GM19035 (cell line): ENCODE results near the gene ABCA4.
A peak's percentile ranks its signal among the peaks of the same experiment; 100 is the strongest.

ENCODE experiments used
- ATAC-seq: cut with Tn5 transposase; IDR thresholded peaks from one replicate; pipeline ENCODE4 v1.9.1; 2021; ENCODE audit not compliant: unreplicated experiment

The ABCA4 gene

GRCh38 chr1:94084547-94084946 is 36.4 kb downstream of the ABCA4 start:
- ATAC-seq = no peak

DNA sequence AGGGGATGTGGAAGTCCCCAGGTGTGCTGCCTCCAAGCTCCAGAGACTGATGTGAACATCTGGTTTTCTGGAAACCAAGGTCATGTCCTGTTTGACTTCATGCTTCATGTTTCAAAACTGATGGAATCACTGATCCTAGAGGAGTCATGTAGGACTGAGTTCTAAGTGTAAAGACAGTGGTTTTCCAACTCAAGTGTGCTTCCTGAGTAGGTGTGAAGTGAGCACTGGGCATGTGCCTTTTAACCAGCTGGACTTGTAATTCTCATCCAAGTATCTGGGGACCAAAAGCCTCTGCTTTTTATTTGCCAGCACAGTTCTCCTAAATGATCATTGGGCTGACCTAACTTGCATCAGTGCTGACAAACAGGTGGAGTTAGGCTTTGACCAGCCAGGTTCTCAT is 36.9 kb downstream of the ABCA4 start:
- no peak for ATAC-seq

DNA sequence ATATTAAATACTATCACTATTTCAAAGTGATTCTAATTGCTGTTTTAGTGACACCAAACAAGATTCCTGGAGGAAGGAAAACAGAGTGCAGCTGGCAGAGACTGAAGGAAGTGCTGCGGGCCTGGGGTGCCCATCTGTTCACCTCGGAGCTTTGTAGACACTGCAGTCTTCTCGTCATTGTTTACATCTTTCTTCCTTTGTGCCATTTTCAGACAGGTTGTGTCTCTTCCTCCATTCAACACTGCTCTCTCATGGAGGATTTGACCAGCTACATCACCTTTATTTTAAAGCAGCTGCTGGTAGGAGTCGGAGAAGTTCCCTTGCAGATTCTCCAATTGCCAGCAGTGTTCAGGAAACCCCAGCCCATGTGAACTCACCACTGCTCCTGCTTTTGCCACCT is 37.3 kb downstream of the ABCA4 start:
- no peak for ATAC-seq

DNA sequence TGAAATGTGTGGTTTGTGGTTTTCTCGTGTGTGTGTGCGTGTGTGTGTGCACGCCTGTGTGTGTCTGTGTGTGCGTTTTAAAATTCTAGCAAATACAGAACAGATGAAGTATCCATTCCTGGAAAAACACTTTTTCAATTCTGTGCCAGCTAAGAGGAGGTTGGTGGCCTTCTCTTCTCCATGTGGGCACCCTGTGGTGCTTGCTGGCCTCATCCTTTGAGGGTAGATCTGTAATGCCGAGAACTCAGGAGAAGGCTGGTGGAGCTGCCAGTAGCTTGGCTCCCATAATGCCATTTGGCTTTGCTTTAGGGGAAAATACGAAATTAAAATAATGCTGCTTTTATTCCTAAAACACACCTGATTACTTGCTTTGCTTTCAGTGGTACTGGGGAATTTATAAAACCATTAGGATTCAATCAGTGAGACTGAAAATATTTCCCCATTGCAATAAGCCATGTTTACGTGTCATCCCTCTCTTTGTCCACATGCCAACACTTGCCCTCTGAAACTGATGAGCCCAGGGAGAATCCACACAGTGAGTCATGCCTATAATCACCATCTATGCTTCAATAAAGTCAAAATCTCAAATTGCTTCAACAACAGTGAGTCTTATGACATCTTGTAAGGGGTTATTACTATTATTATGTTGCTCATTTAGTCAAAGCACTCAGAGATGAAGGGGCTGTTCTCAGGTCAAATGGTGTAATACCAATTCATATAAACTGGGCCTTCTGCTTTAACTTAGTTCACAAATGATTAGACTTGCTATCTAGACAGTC is 39.2 kb downstream of the ABCA4 start:
- ATAC-seq = no peak

- no peak for ATAC-seq
Measured at GRCh38 chr1:94079989-94080388, 41.0 kb downstream of the ABCA4 start.

GRCh38 chr1:94079080-94079940 is 41.6 kb downstream of the ABCA4 start:
- ATAC-seq = no peak

DNA sequence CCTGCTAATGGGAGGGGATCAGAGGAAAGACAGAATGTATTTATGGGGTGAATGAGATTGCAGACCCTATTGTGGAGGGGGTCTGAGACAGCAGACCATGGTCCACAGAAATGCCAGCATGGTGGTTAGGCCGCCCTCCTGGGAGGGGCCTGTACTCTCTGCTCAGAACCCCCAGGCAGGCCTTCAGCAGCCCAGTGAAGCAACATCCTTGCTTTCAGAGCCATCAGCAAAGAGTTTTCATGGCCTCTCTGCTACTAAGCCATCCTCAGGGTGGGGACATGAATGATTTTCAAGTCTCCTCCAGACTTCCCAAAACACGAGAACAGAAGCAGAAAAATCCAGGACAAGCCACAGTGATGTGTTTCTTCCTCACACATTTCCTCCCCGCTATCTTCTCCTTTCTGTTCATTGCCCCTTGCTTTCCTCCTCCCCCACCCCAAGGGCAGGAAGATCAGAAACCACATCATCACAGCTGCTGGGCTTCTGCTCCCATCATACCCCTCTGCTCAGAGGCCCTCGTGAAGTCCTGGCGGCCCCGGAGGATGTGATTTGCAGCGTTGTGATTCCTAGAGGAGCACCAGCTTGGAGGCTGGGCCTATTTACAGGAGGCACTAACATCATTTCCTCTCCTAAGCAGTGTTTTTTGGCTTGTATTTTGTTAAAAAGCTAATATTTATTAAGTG is 48.0 kb downstream of the ABCA4 start:
- ATAC-seq = no peak

DNA sequence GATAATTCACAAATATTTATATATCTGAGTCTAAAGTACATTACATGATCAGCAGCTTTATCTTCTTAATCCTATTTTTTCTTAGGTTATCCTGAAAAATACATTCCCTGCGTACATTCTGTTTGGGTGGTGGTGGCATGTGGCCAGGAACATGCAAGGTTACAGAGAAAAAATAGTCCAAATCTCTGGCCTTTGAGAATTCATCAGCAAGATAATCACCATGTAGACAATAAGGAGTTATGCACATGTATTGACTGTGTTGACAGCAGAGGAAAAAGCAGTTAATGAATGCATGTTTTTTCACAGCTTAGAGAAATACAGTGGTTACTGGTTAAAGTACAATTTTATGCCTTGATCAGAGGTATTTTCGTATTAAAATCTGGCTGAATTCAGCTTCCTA is 49.0 kb downstream of the ABCA4 start:
- ATAC-seq = no peak

DNA sequence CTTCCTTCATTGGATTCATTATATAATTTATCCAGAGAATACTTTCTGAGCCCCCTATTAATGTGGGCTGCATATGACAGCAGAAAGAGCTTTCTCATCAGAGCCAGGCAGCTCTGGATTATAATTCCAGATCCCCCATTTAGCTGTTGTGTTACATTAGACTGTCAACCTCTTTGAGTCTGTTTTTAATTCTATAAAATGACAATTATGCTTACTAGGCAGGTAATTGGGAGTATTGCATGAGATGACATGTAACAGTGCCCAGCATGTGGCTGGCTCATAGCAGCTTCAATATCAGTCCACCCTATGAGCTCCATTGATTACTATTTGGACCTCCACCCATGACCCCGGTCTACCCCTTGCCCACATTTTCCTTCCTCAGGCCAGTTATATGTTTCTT is 49.6 kb downstream of the ABCA4 start:
- no peak for ATAC-seq

- no peak for ATAC-seq
Measured at GRCh38 chr1:94070865-94071264, 50.1 kb downstream of the ABCA4 start.

GRCh38 chr1:94069919-94070285 is 51.0 kb downstream of the ABCA4 start:
- ATAC-seq = no peak

GRCh38 chr1:94068999-94069918 is 51.7 kb downstream of the ABCA4 start:
- no peak for ATAC-seq

DNA sequence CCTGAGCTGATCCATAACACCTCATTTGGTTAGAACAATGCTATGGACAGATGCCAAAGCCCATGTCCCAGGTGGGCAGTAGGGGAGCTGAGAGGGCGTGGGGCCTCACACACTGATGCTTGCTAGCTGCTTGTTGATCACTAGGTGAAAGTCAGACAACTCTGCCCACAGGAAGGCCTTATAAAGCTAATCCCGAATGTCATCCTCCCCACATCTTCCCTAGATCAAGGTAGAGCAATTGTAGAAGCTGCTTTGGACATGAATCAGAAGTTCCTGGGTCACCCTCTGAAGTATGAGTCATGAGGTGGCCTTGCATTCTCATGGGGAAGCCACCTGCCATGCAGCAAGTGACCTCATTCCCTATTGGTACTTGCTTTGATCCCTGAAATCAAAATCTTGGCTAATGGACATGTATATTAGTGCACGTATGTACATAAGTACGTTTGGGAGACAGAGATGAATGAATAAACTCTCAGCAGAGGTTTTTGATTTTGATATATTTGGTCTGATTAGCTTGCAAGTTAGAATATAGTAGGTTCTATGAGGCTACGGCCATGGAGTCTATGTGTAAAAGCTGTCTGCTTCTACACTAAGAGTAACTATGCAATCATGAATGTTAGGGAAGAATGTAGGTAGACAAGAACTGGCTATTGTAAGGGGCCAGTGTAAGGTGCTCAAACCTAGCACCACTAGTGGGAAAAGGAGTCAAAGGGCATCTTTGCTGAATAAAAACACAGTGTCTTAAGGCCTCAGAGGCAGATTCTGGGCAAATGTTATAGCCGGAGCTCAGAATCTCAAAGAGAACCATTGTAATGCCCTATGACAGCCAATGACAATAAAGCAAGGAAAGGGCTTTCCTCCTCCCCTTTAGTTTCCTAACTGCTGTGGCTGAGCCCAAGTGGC is 52.6 kb downstream of the ABCA4 start:
- no peak for ATAC-seq

- no peak for ATAC-seq
Measured at GRCh38 chr1:94067196-94067595, 53.8 kb downstream of the ABCA4 start.

DNA sequence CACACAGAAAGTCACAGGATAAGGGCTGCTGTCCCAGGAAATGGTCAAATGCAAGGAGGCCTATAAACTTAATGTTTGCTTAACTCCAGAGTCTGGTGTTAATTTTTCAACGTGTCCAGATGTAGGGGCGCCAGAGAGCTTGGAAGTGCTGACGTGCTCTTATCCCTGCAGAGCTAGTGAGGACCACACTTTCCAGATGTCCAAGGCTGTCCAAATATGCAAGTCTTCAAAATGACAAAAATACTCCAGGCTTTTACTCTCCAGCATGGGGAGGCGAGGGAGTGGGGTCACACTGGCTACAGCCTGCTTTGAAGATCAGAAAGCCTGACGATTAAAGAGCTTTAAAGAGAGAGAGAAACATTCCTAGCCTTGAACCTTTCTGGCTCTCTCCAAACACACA is 57.6 kb downstream of the ABCA4 start:
- ATAC-seq = no peak

DNA sequence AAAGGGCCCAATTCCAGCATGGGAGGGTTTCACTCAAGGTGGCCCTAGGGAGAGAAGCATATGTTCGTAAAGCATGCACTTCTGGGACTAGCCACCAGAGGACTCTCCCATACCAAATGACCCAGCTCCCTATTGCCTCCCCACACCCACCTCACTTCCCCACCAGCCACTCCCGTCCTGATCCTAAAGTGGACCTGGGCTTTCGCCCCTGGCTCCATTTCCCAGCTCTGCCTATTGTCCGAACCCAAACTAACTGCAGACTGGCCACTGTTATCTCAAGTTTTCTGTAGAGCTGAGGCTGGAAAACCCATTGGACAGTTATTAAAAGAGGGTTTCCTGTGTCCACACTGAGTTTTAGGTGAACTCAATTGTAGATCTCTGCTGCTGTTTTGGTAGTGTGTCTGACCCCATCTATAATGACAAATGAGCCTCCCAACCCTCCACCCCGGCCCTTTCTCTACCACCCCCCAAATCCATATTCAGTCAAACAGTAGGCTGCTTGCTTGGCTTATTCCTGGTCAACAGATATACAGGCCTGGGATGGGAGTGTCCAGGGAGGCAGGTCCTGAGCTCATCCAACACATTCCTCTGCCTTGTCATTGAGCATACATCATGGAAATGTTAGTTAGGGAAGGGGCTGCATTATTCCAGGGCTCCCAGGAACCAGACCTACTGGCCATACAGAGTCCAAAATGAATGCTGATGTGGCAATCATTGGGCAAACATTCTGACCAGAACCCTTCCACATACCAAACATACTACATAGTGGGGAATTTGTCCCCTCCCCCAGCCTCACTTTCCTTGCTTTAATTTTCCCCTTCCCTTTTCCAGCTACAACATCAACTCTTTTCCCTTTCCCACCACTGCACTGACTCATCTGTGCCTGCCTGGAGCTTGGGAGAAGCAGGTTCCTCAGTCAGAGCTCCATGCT is 59.2 kb downstream of the ABCA4 start:
- ATAC-seq = peak; percentile 80

- ATAC-seq = no peak
Measured at GRCh38 chr1:94060720-94061119, 60.2 kb downstream of the ABCA4 start.

DNA sequence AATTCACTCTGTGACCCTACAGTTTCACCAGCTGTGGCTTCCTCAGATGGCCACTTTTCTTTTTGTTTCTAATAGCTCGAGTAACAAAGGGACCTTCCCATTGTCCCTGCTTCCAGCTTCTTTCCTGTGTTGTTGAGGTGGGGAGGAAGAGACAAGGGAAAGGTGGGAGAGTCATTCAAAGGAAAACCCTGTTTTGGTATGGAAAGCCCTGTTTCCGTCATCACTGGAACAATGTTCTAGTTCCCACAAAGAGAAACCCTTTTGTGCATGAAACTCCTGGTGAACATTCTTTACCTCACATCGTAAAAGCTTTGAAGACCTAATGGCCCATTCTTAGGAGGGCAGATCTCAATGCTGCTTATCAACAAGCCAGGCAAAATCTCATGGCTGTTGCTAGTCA is 62.2 kb downstream of the ABCA4 start:
- no peak for ATAC-seq

DNA sequence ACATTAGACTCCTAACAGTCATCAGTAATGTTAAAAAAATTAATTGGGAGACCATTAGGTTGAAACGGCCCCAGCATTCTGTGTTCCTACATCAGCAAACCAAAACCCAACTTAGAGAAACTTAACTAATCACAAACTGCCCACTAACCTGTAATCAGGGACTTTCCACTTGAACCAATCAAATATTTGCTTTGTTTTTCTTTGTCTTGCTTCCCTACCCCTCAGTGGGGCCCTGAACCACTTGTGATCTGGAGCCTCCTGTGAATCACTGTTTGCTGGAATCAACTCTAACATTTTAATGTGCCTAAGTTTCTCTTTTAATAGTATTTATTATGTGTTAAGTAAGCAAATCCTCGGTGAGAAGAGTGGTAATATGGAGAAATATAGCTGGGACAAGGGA is 64.0 kb downstream of the ABCA4 start:
- ATAC-seq = no peak
